Coronary artery (tissue), 2 donors: ENCODE data around the gene ADAMTS18.
"Not testable (repeated sequence)": the region's sequence is repeated elsewhere in the genome, so short reads cannot be mapped to it uniquely, and the experiment has no call there.

Experiments
- DNase-seq: peaks from one replicate; pipeline ENCODE4 v3.0.0-alpha.2; 2017; ENCODE audit warnings: low spot score
- H3K27ac ChIP-seq, 2 donors: fragments of 200-600 bp; sonication (generic); one replicate each; pipeline ENCODE4 v1.5.1; 2016 to 2019
- H3K4me3 ChIP-seq: fragments of 200-600 bp; sonication (generic); 2 replicates; pipeline ENCODE4 v1.5.1; 2016; ENCODE audit warnings: mild to moderate bottlenecking, moderate library complexity
- TF ChIP-seq, protein P1 (sequence below): fragments of 200-600 bp; sonication (generic); IDR thresholded peaks from one replicate; pipeline ENCODE4 v1.5.1; 2019; ENCODE audit warnings: antibody characterized with exemption

ADAMTS18 gene

DNA sequence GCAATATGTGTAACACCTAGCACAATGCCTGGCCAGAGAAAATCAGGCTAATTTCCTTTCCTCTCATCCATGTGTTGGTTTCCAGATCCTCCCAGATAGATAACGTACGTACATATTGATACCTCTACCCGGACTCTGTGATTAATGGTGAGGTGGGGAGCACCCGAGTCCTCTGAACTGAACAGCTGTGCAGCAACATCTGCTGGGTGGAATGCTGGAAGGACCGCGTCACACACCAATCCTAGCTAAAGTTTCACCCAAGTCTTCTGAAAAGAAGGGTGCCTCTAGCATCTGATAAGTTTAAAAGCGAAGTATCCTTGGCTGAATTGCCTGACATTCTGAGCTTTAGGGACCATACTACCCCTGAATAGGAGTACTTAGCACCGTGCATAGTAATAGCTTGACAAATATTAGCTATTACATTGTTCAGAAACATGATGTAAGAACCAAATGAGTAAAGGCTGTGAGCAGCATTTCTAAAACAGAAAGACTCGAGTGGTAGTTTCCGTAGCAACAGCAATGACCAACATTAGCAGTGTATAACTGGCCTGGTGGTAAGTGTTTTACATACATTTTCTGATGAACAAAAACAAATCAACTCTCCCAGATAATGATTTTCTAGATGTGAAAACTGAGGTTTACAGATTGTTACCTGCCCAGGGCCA is 144.3 kb downstream of the ADAMTS18 start:
- no peak for DNase-seq
- TF ChIP-seq, protein P1, sequence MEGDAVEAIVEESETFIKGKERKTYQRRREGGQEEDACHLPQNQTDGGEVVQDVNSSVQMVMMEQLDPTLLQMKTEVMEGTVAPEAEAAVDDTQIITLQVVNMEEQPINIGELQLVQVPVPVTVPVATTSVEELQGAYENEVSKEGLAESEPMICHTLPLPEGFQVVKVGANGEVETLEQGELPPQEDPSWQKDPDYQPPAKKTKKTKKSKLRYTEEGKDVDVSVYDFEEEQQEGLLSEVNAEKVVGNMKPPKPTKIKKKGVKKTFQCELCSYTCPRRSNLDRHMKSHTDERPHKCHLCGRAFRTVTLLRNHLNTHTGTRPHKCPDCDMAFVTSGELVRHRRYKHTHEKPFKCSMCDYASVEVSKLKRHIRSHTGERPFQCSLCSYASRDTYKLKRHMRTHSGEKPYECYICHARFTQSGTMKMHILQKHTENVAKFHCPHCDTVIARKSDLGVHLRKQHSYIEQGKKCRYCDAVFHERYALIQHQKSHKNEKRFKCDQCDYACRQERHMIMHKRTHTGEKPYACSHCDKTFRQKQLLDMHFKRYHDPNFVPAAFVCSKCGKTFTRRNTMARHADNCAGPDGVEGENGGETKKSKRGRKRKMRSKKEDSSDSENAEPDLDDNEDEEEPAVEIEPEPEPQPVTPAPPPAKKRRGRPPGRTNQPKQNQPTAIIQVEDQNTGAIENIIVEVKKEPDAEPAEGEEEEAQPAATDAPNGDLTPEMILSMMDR = no peak
- Histone ChIP-seq H3K4me3 (no peak overlapping the region), H3K27ac (no peak overlapping the region)

DNA sequence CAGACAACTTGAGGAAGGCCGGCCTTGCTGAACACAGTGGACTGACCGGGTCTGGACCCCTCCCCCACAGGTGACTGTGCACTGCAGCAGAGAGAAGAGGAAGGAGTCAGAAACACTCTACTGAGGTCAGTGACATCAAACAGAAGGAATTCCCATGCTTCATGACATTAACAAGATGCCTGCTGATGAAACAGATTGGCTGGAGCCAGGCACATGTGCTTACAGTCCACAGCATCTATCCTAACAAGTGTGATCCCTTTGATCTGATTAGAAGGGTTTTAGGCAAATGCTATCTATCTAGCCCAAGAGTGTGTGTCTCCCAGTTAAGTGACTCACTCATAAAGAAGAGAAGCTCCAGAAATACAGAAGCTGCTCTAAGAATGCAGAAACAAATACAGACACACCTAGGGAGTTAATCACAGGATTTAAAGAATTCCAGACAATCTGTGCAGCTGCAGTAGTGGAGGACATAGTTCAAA is 145.5 kb downstream of the ADAMTS18 start:
- TF ChIP-seq, protein P1 = no peak
- DNase-seq = no peak
- Histone ChIP-seq H3K27ac (no peak overlapping the region), H3K4me3 (no peak overlapping the region)

DNA sequence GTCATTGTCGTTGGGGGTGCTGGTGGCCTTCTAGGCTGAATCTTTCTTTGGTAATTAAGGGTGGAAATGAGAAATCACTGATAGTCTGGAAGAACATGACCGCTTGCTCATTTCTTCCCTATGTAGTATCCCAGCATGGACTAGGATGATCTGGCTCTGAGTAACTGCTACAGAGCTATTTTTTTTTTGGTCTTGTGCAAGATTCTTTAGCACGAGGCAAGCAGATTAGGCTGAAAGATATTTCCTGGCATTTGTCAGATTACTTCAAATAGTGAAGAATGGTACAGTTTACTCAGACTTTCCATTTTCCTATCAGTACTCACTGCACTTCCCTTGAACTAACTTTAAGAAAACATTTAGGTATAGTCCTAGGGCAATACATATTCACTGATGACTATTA is 146.6 kb downstream of the ADAMTS18 start:
- no peak overlapping the region for H3K27ac ChIP-seq
- H3K4me3 ChIP-seq = no peak overlapping the region
- no peak for DNase-seq
- TF ChIP-seq, protein P1 = no peak

DNA sequence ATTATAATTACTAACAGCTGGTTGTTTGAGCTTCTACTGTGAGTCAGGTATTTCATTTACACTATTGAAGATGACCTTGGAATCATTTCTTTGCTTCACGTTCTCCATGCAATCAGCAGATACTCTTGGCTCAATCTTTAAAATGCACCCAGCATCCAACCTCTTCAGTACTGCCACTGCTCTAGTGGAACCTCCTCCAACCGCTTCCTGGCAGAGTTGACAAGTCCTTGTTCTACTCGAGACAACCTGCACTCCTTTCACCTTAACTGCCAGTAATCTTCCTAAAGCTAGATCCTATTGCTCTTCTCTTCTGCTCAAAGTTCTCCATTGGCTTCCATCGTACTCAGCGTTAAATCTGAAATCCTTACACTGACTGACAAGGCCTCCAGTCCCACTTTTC is 149.2 kb downstream of the ADAMTS18 start:
- TF ChIP-seq, protein P1 = no peak
- H3K4me3 ChIP-seq = no peak overlapping the region
- no peak for DNase-seq
- H3K27ac ChIP-seq = no peak overlapping the region

DNA sequence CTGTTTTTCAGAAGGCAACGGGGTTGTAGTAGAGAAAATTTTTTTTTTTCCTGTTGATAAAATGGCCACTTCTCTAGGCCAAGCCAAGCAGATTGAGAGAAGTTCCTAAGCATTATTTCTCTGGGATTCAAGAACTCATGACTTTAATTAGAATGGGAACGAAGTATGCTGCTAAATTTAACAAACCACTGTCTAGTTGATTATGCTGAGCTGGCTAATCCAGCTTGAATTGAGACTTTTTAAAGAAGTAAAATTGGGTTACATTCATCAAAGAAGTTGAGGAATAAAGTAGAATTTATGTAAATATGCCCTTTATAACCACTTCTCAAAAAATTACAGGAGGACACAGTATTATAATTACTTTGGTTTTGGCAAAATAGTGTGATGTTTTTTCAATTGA is 152.5 kb downstream of the ADAMTS18 start:
- Histone ChIP-seq H3K4me3 (no peak overlapping the region), H3K27ac (no peak overlapping the region)
- TF ChIP-seq, protein P1 = no peak
- DNase-seq = no peak

DNA sequence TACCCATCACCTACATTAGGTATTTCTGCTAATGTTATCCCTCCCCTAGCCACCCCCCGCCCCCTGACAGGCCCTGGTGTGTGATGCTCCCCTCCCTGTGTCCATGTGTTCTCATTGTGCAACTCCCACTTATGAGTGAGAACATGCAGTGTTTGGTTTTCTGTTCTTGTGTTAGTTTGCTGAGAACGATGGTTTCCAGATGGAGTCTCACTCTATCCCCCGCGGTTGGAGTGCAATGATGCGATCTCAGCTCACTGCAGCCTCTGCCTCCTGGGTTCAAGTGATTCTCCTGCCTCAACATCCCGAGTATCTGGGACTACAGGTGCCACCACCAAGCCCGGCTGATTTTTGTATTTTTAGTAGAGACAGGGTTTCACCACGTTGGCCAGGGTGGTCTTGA is 155.5 kb downstream of the ADAMTS18 start:
- DNase-seq, H3K4me3 ChIP-seq, H3K27ac ChIP-seq: not testable (repeated sequence)

DNA sequence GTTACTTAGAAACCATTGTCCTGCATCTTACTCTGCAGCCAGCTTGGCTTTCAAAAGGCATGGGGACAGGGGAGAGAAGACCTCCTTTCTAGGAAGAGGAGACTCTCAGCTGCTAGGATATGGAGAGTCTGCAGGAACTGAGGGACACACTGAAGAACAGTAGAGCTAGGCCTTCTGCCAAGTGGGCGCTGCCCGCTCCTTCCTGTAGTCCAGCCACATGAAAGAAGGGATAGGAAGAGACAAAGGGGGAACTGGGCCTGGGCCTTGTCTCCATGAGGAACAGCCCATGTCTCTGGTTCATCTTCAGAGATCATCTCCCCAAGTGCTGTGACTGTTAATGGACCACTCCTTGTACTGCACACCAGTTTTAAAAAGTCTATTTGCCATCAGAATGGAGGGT is 157.3 kb downstream of the ADAMTS18 start:
- Histone ChIP-seq H3K4me3 (no peak overlapping the region), H3K27ac (no peak overlapping the region)
- TF ChIP-seq, protein P1 = no peak
- DNase-seq = no peak
